HEK293T (cell line): ENCODE measurements around the gene IFT52.

ENCODE experiments used
- BHLHE40 ChIP-seq: fragments of 450-650 bp; IDR thresholded peaks from 2 replicates; pipeline ENCODE4 v1.6.1; 2016; ENCODE audit warnings: mild to moderate bottlenecking, moderate library complexity, borderline replicate concordance
- CTBP1 ChIP-seq: fragments of 450-650 bp; IDR thresholded peaks from 2 replicates; pipeline ENCODE4 v1.6.1; 2016; ENCODE audit warnings: borderline replicate concordance
- FOXA1 ChIP-seq: fragments of 450-650 bp; IDR thresholded peaks from 2 replicates; pipeline ENCODE4 v1.6.1; 2016; ENCODE audit warnings: mild to moderate bottlenecking
- L3MBTL2 ChIP-seq: fragments of 450-650 bp; conservative IDR thresholded peaks from 2 replicates; pipeline ENCODE4 v1.6.1; 2016; ENCODE audit warnings: mild to moderate bottlenecking
- NFRKB ChIP-seq: fragments of 450-650 bp; IDR thresholded peaks from 2 replicates; pipeline ENCODE4 v1.6.1; 2016; ENCODE audit warnings: mild to moderate bottlenecking, moderate library complexity
- SP1 ChIP-seq: fragments of 450-650 bp; IDR thresholded peaks from 2 replicates; pipeline ENCODE4 v1.6.1; 2017
- SUZ12 ChIP-seq: fragments of 450-650 bp; IDR thresholded peaks from 2 replicates; pipeline ENCODE4 v1.6.1; 2016; ENCODE audit warnings: mild to moderate bottlenecking

GRCh38 chr20:43584448-43585136 lies 6.1 kb upstream of the IFT52 start:
- TF ChIP-seq BHLHE40 (no peak), L3MBTL2 (no peak), SUZ12 (no peak), FOXA1 (no peak), SP1 (no peak), CTBP1 (no peak), NFRKB (no peak)
